HEK293 (cell line): Measurements from ENCODE around the gene PHACTR1.

ENCODE experiments used
- CTCF ChIA-PET: fragments of 350-600 bp; formaldehyde crosslinking; extraction: SDS; loops from one replicate; lab custom pipeline; 2021; ENCODE audit warnings: antibody characterized with exemption; lab: Yijun Ruan, JAX
- POLR2A ChIA-PET: fragments of 300-600 bp; formaldehyde crosslinking; extraction: SDS; loops from one replicate; lab custom pipeline; 2020; ENCODE audit warnings: antibody characterized with exemption, inconsistent platforms; lab: Yijun Ruan, JAX
- H3K27ac ChIP-seq: fragments of 200-500 bp; sonication (Bioruptor generic); 2 replicates; pipeline ENCODE4 v1.5.1; 2014; ENCODE audit warnings: low read depth, low read length, control low read depth, inconsistent platforms; ENCODE audit errors: extremely low read depth
- H3K36me3 ChIP-seq, 2 experiments: fragments of 200-500 bp in 1 of 2; sonication (Bioruptor generic) in 1 of 2; 1 replicate in 1 of 2; 2 replicates in 1 of 2; pipeline ENCODE4 v1.5.1; 2014 to 2017; ENCODE audit warnings: inconsistent platforms in 2 of 2, low read length in 2 of 2; ENCODE audit not compliant: control insufficient read depth in 2 of 2, insufficient read depth in 1 of 2
- H3K4me1 ChIP-seq: fragments of 200-500 bp; sonication (Bioruptor generic); 2 replicates; pipeline ENCODE4 v1.5.1; 2014; ENCODE audit warnings: mild to moderate bottlenecking, low read length, inconsistent platforms; ENCODE audit not compliant: control insufficient read depth, insufficient read depth
- H3K4me3 ChIP-seq: 2 replicates; pipeline ENCODE4 v1.5.1; 2011; ENCODE audit warnings: low read depth, mild to moderate bottlenecking, control low read depth, low read length, moderate library complexity
- H3K9me3 ChIP-seq: fragments of 200-500 bp; sonication (Bioruptor generic); 2 replicates; pipeline ENCODE4 v1.5.1; 2014; ENCODE audit warnings: low read depth, low read length, inconsistent platforms; ENCODE audit not compliant: control insufficient read depth, insufficient read depth
- FEZF1 ChIP-seq: fragments of 450-650 bp; formaldehyde crosslinking; IDR thresholded peaks from 2 replicates; pipeline ENCODE4 v1.5.1; 2016; ENCODE audit warnings: missing biosample characterization, missing genetic modification characterization
- GLIS2 ChIP-seq: fragments of 450-650 bp; formaldehyde crosslinking; IDR thresholded peaks from 2 replicates; pipeline ENCODE4 v1.5.1; 2016; ENCODE audit warnings: missing biosample characterization, missing genetic modification characterization
- HOXA7 ChIP-seq: sonication (generic); formaldehyde crosslinking; IDR thresholded peaks from 2 replicates; pipeline ENCODE4 v1.8.1; 2022; ENCODE audit warnings: missing genetic modification reagents, borderline replicate concordance
- INSM2 ChIP-seq: fragments of 450-650 bp; formaldehyde crosslinking; IDR thresholded peaks from 2 replicates; pipeline ENCODE4 v1.5.1; 2016; ENCODE audit warnings: missing biosample characterization, missing genetic modification characterization
- KLF7 ChIP-seq: fragments of 450-650 bp; formaldehyde crosslinking; IDR thresholded peaks from 2 replicates; pipeline ENCODE4 v1.5.1; 2016; ENCODE audit warnings: missing biosample characterization, missing genetic modification characterization, borderline replicate concordance
- SP7 ChIP-seq: fragments of 450-650 bp; formaldehyde crosslinking; IDR thresholded peaks from 2 replicates; pipeline ENCODE4 v1.5.1; 2016; ENCODE audit warnings: missing biosample characterization, missing genetic modification characterization
- ZBTB1 ChIP-seq: fragments of 450-650 bp; formaldehyde crosslinking; IDR thresholded peaks from 2 replicates; pipeline ENCODE4 v1.5.1; 2016; ENCODE audit warnings: missing biosample characterization, missing genetic modification characterization
- ZBTB17 ChIP-seq: fragments of 450-650 bp; formaldehyde crosslinking; IDR thresholded peaks from 2 replicates; pipeline ENCODE4 v1.5.1; 2016; ENCODE audit warnings: missing biosample characterization, missing genetic modification characterization
- ZNF169 ChIP-seq: fragments of 450-650 bp; formaldehyde crosslinking; IDR thresholded peaks from 2 replicates; pipeline ENCODE4 v1.5.1; 2016; ENCODE audit warnings: missing biosample characterization, missing genetic modification characterization
- ZNF26 ChIP-seq: fragments of 450-650 bp; formaldehyde crosslinking; IDR thresholded peaks from 2 replicates; pipeline ENCODE4 v1.5.1; 2016; ENCODE audit warnings: missing biosample characterization, missing genetic modification characterization
- ZNF529 ChIP-seq: fragments of 450-650 bp; formaldehyde crosslinking; IDR thresholded peaks from 2 replicates; pipeline ENCODE4 v1.5.1; 2017; ENCODE audit warnings: missing genetic modification characterization, missing biosample characterization; ENCODE audit not compliant: insufficient replicate concordance
- ZNF555 ChIP-seq: fragments of 450-650 bp; formaldehyde crosslinking; conservative IDR thresholded peaks from 2 replicates; pipeline ENCODE4 v1.5.1; 2017; ENCODE audit warnings: missing biosample characterization, mild to moderate bottlenecking, missing genetic modification characterization, inconsistent platforms
- ZNF623 ChIP-seq: fragments of 450-650 bp; formaldehyde crosslinking; IDR thresholded peaks from 2 replicates; pipeline ENCODE4 v1.5.1; 2016; ENCODE audit warnings: missing biosample characterization, missing genetic modification characterization
- ZNF645 ChIP-seq: fragments of 450-650 bp; formaldehyde crosslinking; IDR thresholded peaks from 2 replicates; pipeline ENCODE4; 2016; ENCODE audit warnings: missing biosample characterization, missing genetic modification characterization
- ZNF830 ChIP-seq: fragments of 450-650 bp; IDR thresholded peaks from 2 replicates; pipeline ENCODE4 v1.5.0; 2018; ENCODE audit warnings: missing biosample characterization, missing genetic modification characterization, low read depth, mild to moderate bottlenecking, moderate library complexity
- TF ChIP-seq, protein P1 (sequence below): fragments of 450-650 bp; formaldehyde crosslinking; IDR thresholded peaks from 2 replicates; pipeline ENCODE4 v1.5.1; 2017; ENCODE audit warnings: missing biosample characterization, missing genetic modification characterization
- TF ChIP-seq, protein P2 (sequence below): sonication (generic); formaldehyde crosslinking; IDR thresholded peaks from 2 replicates; pipeline ENCODE4 v1.8.1; 2022; ENCODE audit warnings: mild to moderate bottlenecking, moderate library complexity, missing genetic modification reagents
- TF ChIP-seq, protein P3 (sequence below): fragments of 450-650 bp; formaldehyde crosslinking; IDR thresholded peaks from 2 replicates; pipeline ENCODE4 v1.5.1; 2017; ENCODE audit warnings: missing biosample characterization, missing genetic modification characterization

Gene PHACTR1

GRCh38 chr6:12984776-12985175, 268.2 kb downstream of the PHACTR1 start (continued):
- TF ChIP-seq ZNF645 (no peak), HOXA7 (CRISPR knock-in tag) (no peak), ZBTB1 (no peak)

- Histone ChIP-seq H3K36me3 (no peaks in the 10 kb centered on the region), H3K4me3 (no peak overlapping the region), H3K9me3 (no peaks in the 10 kb centered on the region), H3K27ac (no peak overlapping the region), H3K4me1 (no peaks in the 10 kb centered on the region)
- ChIA-PET POLR2A (no interaction called here), CTCF (no interaction called here)
- TF ChIP-seq ZBTB17 (tag by site-specific recombination): no peak
- TF ChIP-seq, protein P1, sequence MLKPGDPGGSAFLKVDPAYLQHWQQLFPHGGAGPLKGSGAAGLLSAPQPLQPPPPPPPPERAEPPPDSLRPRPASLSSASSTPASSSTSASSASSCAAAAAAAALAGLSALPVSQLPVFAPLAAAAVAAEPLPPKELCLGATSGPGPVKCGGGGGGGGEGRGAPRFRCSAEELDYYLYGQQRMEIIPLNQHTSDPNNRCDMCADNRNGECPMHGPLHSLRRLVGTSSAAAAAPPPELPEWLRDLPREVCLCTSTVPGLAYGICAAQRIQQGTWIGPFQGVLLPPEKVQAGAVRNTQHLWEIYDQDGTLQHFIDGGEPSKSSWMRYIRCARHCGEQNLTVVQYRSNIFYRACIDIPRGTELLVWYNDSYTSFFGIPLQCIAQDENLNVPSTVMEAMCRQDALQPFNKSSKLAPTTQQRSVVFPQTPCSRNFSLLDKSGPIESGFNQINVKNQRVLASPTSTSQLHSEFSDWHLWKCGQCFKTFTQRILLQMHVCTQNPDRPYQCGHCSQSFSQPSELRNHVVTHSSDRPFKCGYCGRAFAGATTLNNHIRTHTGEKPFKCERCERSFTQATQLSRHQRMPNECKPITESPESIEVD (tag by site-specific recombination): no peak
- TF ChIP-seq HOXA7 (CRISPR knock-in tag): no peak
- TF ChIP-seq ZNF623 (tag by site-specific recombination): no peak
- TF ChIP-seq KLF7 (tag by site-specific recombination): no peak
- TF ChIP-seq ZNF169 (tag by site-specific recombination): no peak
- no peak for TF ChIP-seq SP7
- TF ChIP-seq ZNF26 (tag by site-specific recombination): no peak
- no peak for TF ChIP-seq INSM2 (tag by site-specific recombination)
- TF ChIP-seq FEZF1 (tag by site-specific recombination): no peak
- TF ChIP-seq, protein P2, sequence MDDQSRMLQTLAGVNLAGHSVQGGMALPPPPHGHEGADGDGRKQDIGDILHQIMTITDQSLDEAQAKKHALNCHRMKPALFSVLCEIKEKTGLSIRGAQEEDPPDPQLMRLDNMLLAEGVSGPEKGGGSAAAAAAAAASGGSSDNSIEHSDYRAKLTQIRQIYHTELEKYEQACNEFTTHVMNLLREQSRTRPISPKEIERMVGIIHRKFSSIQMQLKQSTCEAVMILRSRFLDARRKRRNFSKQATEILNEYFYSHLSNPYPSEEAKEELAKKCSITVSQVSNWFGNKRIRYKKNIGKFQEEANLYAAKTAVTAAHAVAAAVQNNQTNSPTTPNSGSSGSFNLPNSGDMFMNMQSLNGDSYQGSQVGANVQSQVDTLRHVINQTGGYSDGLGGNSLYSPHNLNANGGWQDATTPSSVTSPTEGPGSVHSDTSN (CRISPR knock-in tag): no peak
- TF ChIP-seq GLIS2 (tag by site-specific recombination): no peak
- TF ChIP-seq ZNF830 (tag by site-specific recombination): no peak
- TF ChIP-seq, protein P3, sequence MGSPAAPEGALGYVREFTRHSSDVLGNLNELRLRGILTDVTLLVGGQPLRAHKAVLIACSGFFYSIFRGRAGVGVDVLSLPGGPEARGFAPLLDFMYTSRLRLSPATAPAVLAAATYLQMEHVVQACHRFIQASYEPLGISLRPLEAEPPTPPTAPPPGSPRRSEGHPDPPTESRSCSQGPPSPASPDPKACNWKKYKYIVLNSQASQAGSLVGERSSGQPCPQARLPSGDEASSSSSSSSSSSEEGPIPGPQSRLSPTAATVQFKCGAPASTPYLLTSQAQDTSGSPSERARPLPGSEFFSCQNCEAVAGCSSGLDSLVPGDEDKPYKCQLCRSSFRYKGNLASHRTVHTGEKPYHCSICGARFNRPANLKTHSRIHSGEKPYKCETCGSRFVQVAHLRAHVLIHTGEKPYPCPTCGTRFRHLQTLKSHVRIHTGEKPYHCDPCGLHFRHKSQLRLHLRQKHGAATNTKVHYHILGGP: no peak
- no peak for TF ChIP-seq ZNF529 (tag by site-specific recombination)
- TF ChIP-seq ZNF555: no peak
These were observed 271.2 kb downstream of the PHACTR1 start for GRCh38 chr6:12987783-12988182.
